Inferior parietal cortex (tissue), 1 donor: ENCODE data around the gene SERF2.
"Not testable (repeated sequence)": the region's sequence is repeated elsewhere in the genome, so short reads cannot be mapped to it uniquely, and the experiment has no call there.

Experiments
- DNase-seq: peaks from one replicate; pipeline ENCODE4 v3.0.0-alpha.2; 2016; ENCODE audit errors: extremely low spot score

Gene SERF2

GRCh38 chr15:43793647-43794046, 1.5 kb downstream of the SERF2 start:
- DNase-seq, result no peak

- DNase-seq, result no peak
These were observed 2.3 kb downstream of the SERF2 start for GRCh38 chr15:43794269-43795037.

DNA sequence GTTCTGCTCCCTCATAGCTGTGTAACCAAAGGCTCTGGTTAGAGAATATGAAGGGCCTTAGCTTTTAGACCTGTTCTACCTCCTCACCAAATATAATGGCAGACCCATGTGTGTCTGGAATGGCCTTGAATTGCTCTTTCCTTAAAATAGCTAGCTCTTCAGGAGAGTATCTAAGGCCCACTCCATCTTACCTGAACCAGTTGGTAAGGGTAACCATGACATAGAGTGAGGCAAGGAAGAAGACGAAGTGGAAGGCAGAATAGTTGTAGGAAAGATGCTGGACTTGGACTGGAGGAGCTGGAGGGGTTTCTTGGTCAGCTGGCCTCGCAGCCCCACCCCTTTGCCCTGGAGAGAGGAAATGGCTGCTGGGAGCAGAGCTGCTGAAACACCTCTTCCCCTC, 3.1 kb downstream of the SERF2 start:
- no peak for DNase-seq

DNA sequence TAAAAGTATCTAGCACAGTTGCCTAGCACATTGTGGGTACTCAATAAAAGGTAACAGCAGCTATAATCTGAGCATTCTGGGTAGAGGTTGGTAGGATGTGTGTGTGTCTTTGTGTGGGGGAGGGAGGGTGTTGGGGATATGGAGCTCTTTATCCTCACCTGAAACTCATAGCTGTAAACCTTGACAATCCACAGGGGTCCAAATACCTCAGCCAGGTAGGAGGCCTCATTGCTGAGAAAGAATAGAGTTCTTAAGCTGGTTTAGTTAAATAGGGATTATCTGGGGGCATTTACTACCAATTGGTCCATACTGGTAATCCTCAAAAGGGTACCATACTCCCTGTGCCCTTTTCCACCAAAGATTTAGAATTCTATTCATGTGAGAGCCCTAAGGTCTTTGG, 3.9 kb downstream of the SERF2 start:
- no peak for DNase-seq

- DNase-seq, result no peak
These were observed 4.4 kb downstream of the SERF2 start for GRCh38 chr15:43796566-43796965.

DNA sequence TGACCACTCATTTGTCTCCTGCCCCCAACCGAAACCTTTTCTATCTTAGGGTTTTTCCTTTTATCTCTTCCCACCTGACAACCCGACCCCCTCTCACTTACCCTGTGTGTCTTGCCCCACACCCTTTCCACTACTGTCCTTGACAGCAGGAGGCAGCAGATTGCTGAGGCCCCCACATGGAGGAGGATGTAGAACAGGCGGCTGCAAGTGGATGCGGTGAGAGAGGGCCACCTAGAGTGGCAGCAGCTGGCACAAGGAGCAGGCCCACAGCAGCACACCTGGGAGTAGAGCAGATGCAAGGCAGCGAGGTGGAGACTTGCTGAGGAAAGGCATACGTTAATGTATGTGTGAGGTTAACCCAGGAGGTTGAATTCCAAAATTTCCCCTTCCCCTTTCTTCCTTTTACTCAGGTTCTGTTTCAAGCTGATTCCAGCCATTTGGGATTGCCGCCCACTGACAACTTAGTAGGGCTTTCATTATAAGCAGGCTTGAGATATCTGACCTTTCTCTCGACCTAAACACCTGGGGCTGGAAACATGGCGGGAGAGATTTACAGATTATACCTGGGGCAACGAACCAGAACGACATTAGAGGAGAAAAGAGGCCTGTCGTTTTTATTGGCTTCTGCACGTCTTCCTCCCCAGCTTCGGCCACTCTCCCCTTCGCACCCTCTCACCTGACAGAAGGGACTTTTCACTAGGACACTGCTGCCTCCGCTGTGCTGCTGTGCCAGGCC, 7.3 kb downstream of the SERF2 start:
- DNase-seq, result no peak

DNA sequence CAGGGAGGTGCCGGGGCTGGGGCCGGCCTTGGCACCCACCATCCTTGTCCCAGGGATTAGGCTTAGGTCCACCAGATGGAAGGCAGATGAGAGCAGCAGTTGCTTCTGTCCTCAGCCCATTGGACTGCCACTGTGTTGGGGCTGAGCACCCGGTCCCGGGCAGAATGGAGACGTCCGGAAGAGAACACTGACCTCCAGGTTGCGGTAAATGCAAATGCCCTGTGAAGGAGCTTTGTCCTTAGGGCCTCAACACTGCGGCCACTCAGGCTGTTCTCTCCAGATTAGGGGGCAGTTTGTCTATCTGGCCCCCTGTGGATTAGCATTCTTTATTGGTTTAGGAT, 7.8 kb downstream of the SERF2 start, which contains the start of gene SERINC4:
Gene SERINC4, minus strand, starts transcription at position 276 of the 341 bp plus-strand sequence. Its CDS starts 234 bp downstream, at position 42.
- DNase-seq, result no peak

DNA sequence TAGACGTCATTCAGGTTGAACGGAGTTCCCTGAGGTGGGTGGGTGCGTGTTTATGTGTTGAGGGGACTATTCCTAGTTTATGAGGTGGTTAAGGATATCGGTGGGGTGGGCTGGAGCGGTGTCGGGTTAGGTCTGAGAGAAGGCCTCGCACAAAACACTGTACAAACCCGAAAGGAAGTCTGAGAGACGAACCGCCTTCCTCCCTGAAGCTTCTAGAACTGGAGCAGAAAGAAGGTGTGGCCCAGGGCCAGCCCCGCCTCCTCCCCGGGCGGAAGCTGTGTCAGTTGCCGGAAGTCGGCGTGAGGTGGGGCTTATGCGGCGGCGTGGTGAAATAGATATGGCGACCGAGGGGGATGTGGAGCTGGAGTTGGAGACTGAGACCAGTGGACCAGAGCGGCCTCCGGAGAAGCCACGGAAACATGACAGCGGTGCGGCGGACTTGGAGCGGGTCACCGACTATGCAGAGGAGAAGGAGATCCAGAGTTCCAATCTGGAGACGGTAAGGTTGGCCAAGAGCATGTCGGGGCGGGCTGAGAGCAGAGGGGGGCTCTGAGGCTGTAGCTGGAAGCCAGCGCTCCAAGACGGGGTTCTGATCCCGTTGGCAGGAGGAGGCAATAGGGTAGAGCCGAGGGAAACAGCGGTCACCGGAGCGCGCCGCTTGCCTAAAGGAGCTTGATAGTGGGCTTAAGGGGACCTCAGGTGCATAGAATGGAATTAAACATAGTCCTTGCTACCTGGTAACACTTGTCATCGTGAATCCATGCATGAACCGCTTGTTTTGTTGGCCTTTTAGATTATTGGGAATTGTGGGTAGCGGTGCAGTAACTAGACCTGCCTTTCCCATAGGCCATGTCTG, 8.4 kb downstream of the SERF2 start, which contains the start of gene HYPK:
Gene HYPK, plus strand, starts transcription at position 314 of the 856 bp plus-strand sequence. Its CDS starts 24 bp downstream, at position 338.
- peak; percentile 94 for DNase-seq

DNA sequence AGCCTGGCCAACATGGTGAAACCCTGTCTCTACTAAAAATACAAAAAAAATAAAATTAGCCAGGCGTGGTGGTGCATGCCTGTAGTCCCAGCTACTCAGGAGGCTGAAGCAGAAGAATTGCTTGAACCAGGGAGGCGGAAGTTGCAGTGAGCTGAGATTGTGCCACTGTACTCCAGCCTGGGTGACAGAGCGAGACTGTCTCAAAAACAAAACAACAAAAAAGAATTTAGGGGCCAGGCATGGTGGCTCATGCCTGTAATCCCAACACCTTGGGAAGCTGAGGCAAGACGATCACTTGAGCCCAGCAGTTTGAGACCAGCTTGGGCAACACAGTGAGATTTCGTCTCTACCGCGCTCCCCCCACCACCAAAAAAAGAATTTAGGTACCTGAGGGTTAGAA, 10.6 kb downstream of the SERF2 start:
- DNase-seq, result not testable (repeated sequence)

GRCh38 chr15:43808435-43808950, 16.4 kb downstream of the SERF2 start:
- no peak for DNase-seq

- DNase-seq, result no peak
These were observed 17.0 kb downstream of the SERF2 start for GRCh38 chr15:43808960-43809678.

- not testable (repeated sequence) for DNase-seq
These were observed 22.9 kb downstream of the SERF2 start for GRCh38 chr15:43815064-43815463.

- no peak for DNase-seq
These were observed 29.4 kb downstream of the SERF2 start for GRCh38 chr15:43821505-43821904.

DNA sequence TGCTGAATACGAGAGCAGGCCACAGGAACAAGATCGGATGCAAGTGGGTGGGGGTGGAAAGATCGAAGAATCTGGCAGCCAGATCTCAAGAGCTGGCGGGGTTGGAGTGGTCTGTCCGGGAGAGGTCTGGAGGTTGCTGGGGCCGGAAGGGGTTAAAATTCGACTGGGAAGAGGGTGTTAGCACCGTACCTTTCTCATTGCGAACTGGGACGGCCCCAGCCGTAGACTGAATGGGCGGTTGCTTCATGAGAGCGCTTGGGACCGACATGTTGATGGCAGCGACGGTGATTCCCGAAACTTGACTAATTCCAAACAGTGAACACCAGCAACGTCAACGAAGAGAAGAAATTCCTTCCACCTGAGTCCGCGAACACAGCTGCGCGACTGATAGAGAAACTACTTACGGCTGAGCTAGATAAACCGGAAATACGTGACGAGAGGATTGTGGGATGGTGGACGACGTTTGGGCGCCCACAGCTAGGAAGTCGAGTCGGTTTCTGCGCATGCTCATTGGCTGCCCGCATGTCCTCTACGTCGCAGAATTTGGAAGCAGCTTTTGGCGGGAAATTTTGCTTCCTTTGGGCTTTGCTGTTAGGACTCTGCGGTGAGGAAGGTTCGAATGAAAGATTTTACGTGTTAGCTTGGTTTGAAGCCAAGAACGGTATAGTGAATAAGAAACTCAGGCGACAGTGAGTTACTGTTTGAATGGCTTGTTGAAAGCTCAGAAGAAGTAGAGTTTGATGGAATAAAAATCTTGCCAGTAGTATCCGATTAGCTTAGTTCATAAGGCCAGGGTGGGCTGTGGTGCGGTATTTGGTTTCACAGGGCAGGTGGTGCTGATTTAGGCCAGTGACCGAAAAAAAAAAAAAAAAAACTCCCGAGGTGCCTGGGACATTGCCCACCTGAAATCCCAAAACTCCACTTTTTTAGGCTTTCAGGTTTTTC, 32.5 kb downstream of the SERF2 start, which contains the start of gene MFAP1:
Gene MFAP1, minus strand, starts transcription at position 389 of the 945 bp plus-strand sequence. Its CDS starts 121 bp downstream, at position 268.
- DNase-seq, result peak; percentile 99

GRCh38 chr15:43825305-43825704, 33.2 kb downstream of the SERF2 start:
- DNase-seq, result not testable (repeated sequence)

- no peak for DNase-seq
These were observed 33.9 kb downstream of the SERF2 start for GRCh38 chr15:43826029-43826507.

DNA sequence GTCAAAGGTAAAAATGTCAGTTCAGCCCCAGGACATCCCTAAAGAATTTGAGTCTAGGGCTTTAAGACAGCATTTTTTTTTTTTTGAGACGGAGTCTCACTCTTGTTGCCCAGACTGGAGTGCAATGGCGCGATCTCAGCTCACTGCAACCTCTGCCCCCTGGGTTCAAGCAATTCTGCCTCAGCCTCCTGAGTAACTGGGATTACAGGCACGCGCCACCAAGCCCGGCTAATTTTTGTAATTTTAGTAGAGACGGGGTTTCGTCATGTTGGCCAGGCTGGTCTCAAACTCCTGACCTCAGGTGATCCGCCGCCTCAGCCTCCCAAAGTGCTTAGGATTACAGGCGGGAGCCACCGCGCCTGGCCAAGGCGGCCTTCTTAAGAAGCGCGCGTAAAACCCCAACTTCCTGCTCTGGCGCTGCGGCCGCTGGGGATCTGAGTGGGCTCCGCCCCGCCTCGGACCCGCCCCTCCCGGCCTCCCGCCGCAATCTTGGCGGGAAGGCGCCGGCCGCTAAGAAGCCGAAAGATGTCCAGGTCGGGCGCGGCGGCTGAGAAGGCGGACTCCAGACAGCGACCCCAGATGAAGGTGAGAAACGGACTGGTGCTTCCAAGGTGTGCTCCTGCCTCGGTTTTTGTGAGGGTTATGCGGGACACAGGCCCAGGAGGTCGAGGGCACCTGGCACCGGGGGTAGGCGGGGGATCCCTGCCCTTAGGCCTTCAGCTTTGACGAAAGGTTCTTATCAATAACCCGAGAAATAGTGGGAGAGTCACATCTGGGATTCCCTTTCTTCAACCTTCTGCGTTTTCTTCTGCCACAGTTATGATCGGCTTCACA, 34.6 kb downstream of the SERF2 start, which contains the start of gene WDR76:
Gene WDR76, plus strand, starts transcription at position 495 of the 834 bp plus-strand sequence. Its CDS starts 31 bp downstream, at position 526.
- peak; percentile 49 for DNase-seq

DNA sequence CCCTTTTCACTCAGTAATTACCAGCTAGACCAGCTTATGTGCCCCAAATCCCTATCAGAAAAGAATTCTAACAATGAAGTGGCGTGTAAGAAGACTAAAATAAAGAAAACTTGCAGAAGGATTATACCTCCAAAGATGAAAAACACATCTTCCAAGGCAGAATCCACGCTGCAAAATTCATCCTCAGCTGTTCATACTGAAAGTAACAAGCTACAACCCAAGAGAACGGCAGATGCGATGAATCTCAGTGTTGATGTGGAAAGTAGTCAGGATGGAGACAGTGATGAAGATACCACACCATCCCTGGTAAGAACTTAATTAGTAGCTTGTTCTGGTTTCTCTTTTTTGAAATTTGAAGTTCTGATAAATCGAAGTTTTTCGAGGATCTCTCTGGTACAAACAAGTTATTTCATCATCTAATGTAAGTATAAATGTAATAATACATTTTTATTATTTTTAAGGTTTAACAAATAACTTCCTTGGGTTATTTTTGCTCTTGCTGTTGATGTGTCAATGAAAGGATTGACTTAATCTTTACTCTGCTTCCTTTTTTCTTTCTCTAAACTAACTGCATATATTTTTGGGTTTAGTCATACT, 36.0 kb downstream of the SERF2 start:
- DNase-seq, result no peak
